ENCODE data around the gene GNE. TPM values are rescaled to one million over a fixed set of nuclear protein-coding genes. Genes with fewer than 3 reads are reported as not detected.
A peak's percentile ranks its signal among the peaks of the same experiment; 100 is the strongest.

GNE gene
- total and polyA plus RNA-seq, 4 experiments from 2014 or later: 2.7 to 18.1 (median 11.5) TPM

DNA sequence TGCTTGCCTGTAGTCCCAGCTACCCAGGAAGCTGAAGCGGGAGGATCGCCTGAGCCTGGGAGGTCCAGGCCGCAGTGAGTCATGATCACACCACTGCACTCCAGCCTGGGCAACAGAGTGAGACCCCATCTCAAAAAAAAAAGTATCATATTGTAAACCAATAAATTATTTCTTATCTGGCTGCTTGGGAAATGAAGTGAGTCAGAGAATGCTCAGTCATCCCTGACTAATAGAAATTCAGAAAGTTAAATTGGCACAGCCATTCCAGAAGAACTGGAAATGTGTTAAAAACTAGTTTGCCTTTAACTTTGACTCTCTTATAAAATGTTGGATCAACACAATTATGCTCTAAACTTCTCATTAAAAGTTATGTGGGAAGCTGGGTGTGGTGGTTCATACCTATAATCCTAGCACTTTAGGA is 9.8 kb upstream of the GNE start:
- Mint-ChIP-seq H3K4me1 (no peaks in the 10 kb centered on the region), H3K36me3 (peaks cover 0 to 1% of the 10 kb centered on the region in 2 donors), H3K4me3 (no peak overlapping the region), H3K27me3 (no peaks in the 10 kb centered on the region), H3K9me3 (no peaks in the 10 kb centered on the region), H3K27ac (no peak overlapping the region)
- no peaks in the 10 kb centered on the region for H3K27me3 ChIP-seq (ENCODE audit: insufficient read depth, low read length)
- no peak overlapping the region for H3K27ac ChIP-seq (ENCODE audit: low read depth, low read length)
- DNase-seq: no peak
- ChIA-PET CTCF (ENCODE audit: partially characterized antibody) (no interaction called here), POLR2A (ENCODE audit: partially characterized antibody) (interaction anchor here (2.0 kb wide), 1 partner anchor 9 kb away, joined by 6 read pairs; the partner anchor contains the start of gene GNE)
- intact Hi-C loops (cut with micrococcal nuclease): no loop called here
- H3K4me3 ChIP-seq (ENCODE audit: low read length in 2 of 2): no peak overlapping the region
- H3K9me3 ChIP-seq (ENCODE audit: control insufficient read depth in 1 of 2, low read length in 2 of 2): no peaks in the 10 kb centered on the region
- H3K36me3 ChIP-seq (ENCODE audit: insufficient read depth, low read length): no peaks in the 10 kb centered on the region
- H3K4me1 ChIP-seq (ENCODE audit: insufficient read depth, low read length): no peaks in the 10 kb centered on the region

DNA sequence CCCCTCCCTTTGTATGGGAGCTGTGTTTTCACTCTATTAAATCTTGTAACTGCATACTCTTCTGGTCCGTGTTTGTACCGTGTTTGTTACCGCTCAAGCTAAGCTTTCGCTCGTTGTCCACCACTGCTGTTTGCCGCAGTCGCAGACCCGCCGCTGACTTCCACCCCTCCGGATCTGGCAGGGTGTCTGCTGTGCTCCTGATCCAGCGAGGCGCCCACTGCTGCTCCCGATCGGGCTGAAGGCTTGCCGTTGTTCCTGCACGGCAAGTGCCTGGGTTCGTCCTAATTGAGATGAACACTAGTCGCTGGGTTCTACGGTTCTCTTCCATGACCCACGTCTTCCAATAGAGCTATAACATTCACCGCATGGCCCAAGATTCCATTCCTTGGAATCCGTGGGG is 6.6 kb upstream of the GNE start:
- intact Hi-C loops (cut with micrococcal nuclease): no loop called here

GRCh38 chr9:36263683-36264082 is 5.4 kb upstream of the GNE start:
- Histone ChIP-seq H3K27me3 (ENCODE audit: insufficient read depth, low read length) (no peaks in the 10 kb centered on the region), H3K4me1 (ENCODE audit: insufficient read depth, low read length) (peaks cover 6% of the 10 kb centered on the region), H3K36me3 (ENCODE audit: insufficient read depth, low read length) (no peaks in the 10 kb centered on the region), H3K27ac (ENCODE audit: low read depth, low read length) (no peak overlapping the region), H3K9me3 (ENCODE audit: control insufficient read depth in 1 of 2, low read length in 2 of 2) (no peaks in the 10 kb centered on the region), H3K4me3 (ENCODE audit: low read length in 2 of 2) (no peak overlapping the region)
- Mint-ChIP-seq H3K4me1 (peaks cover 0 to 5% (median 2%) of the 10 kb centered on the region in 4 donors), H3K4me3 (no peak overlapping the region), H3K27me3 (no peaks in the 10 kb centered on the region), H3K27ac (no peak overlapping the region), H3K9me3 (no peaks in the 10 kb centered on the region), H3K36me3 (peaks cover 0 to 2% of the 10 kb centered on the region in 2 donors)
- no peak for DNase-seq
- intact Hi-C loops (cut with micrococcal nuclease): no loop called here
- ChIA-PET POLR2A (ENCODE audit: partially characterized antibody) (no interaction called here), CTCF (ENCODE audit: partially characterized antibody) (no interaction called here)

More for the DNA sequence above, 6.6 kb upstream of the GNE start:
- no peak for DNase-seq
- Mint-ChIP-seq H3K4me3 (no peak overlapping the region), H3K27me3 (no peaks in the 10 kb centered on the region), H3K9me3 (no peaks in the 10 kb centered on the region), H3K36me3 (peaks cover 0 to 1% of the 10 kb centered on the region in 2 donors), H3K27ac (peak overlapping the region in 1 of 7 donors; percentile 42), H3K4me1 (no peaks in the 10 kb centered on the region)
- H3K9me3 ChIP-seq (ENCODE audit: control insufficient read depth in 1 of 2, low read length in 2 of 2): no peaks in the 10 kb centered on the region
- H3K27ac ChIP-seq (ENCODE audit: low read depth, low read length): no peak overlapping the region
- H3K4me3 ChIP-seq (ENCODE audit: low read length in 2 of 2): no peak overlapping the region
- no peaks in the 10 kb centered on the region for H3K27me3 ChIP-seq (ENCODE audit: insufficient read depth, low read length)
- H3K36me3 ChIP-seq (ENCODE audit: insufficient read depth, low read length): no peaks in the 10 kb centered on the region
- CTCF ChIA-PET (ENCODE audit: partially characterized antibody): interaction anchor here (1.2 to 1.3 kb wide), 2 partner anchors 16 to 64 kb away, joined by 3 read pairs; no protein-coding TSS in a partner anchor
- no peaks in the 10 kb centered on the region for H3K4me1 ChIP-seq (ENCODE audit: insufficient read depth, low read length)
- POLR2A ChIA-PET (ENCODE audit: partially characterized antibody): no interaction called here

GRCh38 chr9:36258996-36259533 is 817 bp upstream of the GNE start:
- CTCF ChIA-PET (ENCODE audit: partially characterized antibody): interaction anchor here (0.7 to 1.8 kb wide), 6 partner anchors 10 to 148 kb away, joined by 3 to 12 read pairs (median 4); partner anchors contain the start of gene CLTA

GRCh38 chr9:36251428-36251827 is 6.8 kb downstream of the GNE start:
- POLR2A ChIA-PET (ENCODE audit: partially characterized antibody): no interaction called here
- Histone ChIP-seq H3K27ac (ENCODE audit: low read depth, low read length) (no peak overlapping the region), H3K4me3 (ENCODE audit: low read length in 2 of 2) (no peak overlapping the region), H3K4me1 (ENCODE audit: insufficient read depth, low read length) (no peaks in the 10 kb centered on the region), H3K9me3 (ENCODE audit: control insufficient read depth in 1 of 2, low read length in 2 of 2) (no peaks in the 10 kb centered on the region), H3K36me3 (ENCODE audit: insufficient read depth, low read length) (peaks cover 8% of the 10 kb centered on the region), H3K27me3 (ENCODE audit: insufficient read depth, low read length) (no peaks in the 10 kb centered on the region)
- no peaks in the 10 kb centered on the region for H3K9me3 Mint-ChIP-seq
- H3K4me3 Mint-ChIP-seq: no peak overlapping the region
- H3K4me1 Mint-ChIP-seq: peaks cover 11 to 18% (median 14%) of the 10 kb centered on the region in 4 donors
- peaks cover 8 to 14% of the 10 kb centered on the region in 2 donors for H3K36me3 Mint-ChIP-seq
- CTCF ChIA-PET (ENCODE audit: partially characterized antibody): interaction anchor here (1.1 to 6.3 kb wide), 2 partner anchors 78 to 127 kb away, joined by 3 to 113 read pairs; no protein-coding TSS in a partner anchor
- intact Hi-C loops (cut with micrococcal nuclease): no loop called here
- no peaks in the 10 kb centered on the region for H3K27me3 Mint-ChIP-seq
- H3K27ac Mint-ChIP-seq: no peak overlapping the region
- DNase-seq: no peak

More at GRCh38 chr9:36258996-36259533, 817 bp upstream of the GNE start:
- POLR2A ChIA-PET (ENCODE audit: partially characterized antibody): interaction anchor here (0.6 to 3.1 kb wide), 11 partner anchors 9 to 820 kb away, joined by 3 to 21 read pairs (median 4); partner anchors contain the start of genes CLTA and RNF38
- Mint-ChIP-seq H3K27me3 (no peaks in the 10 kb centered on the region), H3K4me3 (peak overlapping the region; percentile 96 to 100 (median 97)), H3K36me3 (peaks cover 0 to 6% of the 10 kb centered on the region in 2 donors), H3K4me1 (peaks cover 7 to 19% (median 11%) of the 10 kb centered on the region in 4 donors), H3K27ac (peak overlapping the region in 6 of 7 donors; percentile 94 to 99 (median 98)), H3K9me3 (no peaks in the 10 kb centered on the region)
- H3K4me3 ChIP-seq (ENCODE audit: low read length in 2 of 2): peak overlapping the region; percentile 62 to 83
- no peaks in the 10 kb centered on the region for H3K9me3 ChIP-seq (ENCODE audit: control insufficient read depth in 1 of 2, low read length in 2 of 2)
- no peaks in the 10 kb centered on the region for H3K27me3 ChIP-seq (ENCODE audit: insufficient read depth, low read length)
- intact Hi-C loops (cut with micrococcal nuclease): loop anchor here (1.0 to 5.0 kb wide), 3 partner anchors 69 to 157 kb away; partner anchors contain the start of genes CLTA and RNF38
- no peaks in the 10 kb centered on the region for H3K36me3 ChIP-seq (ENCODE audit: insufficient read depth, low read length)
- peaks cover 16% of the 10 kb centered on the region for H3K4me1 ChIP-seq (ENCODE audit: insufficient read depth, low read length)
- H3K27ac ChIP-seq (ENCODE audit: low read depth, low read length): peak overlapping the region; percentile 85
- DNase-seq: no peak

DNA sequence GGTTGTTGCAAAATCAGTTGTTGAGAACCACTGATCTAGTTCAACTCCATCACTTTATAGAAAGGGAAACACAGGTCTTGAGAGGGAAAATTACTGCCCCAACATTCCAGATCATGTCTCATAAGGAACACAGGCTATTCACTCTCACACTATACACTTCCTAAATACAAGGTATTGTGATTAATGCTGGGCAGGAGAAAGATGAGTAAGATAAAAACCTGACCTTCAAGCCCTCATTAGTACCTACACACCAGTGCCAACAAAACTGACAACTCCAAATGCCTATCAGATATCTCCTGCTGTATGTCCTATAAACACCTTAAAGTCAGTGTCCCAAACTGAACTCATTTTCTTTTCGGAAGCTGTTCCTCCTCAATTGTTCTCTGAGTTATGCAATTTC is 8.2 kb downstream of the GNE start:
- Mint-ChIP-seq H3K27ac (peak overlapping the region in 1 of 7 donors; percentile 69), H3K9me3 (no peaks in the 10 kb centered on the region), H3K4me1 (peaks cover 9 to 20% (median 14%) of the 10 kb centered on the region in 4 donors), H3K36me3 (peaks cover 14 to 21% of the 10 kb centered on the region in 2 donors), H3K27me3 (no peaks in the 10 kb centered on the region), H3K4me3 (no peak overlapping the region)
- Histone ChIP-seq H3K27ac (ENCODE audit: low read depth, low read length) (no peak overlapping the region), H3K4me1 (ENCODE audit: insufficient read depth, low read length) (no peaks in the 10 kb centered on the region), H3K4me3 (ENCODE audit: low read length in 2 of 2) (no peak overlapping the region), H3K36me3 (ENCODE audit: insufficient read depth, low read length) (peaks cover 15% of the 10 kb centered on the region), H3K27me3 (ENCODE audit: insufficient read depth, low read length) (no peaks in the 10 kb centered on the region), H3K9me3 (ENCODE audit: control insufficient read depth in 1 of 2, low read length in 2 of 2) (no peaks in the 10 kb centered on the region)
- DNase-seq: no peak
- POLR2A ChIA-PET (ENCODE audit: partially characterized antibody): interaction anchor here (0.6 to 2.6 kb wide), 2 partner anchors 8 to 99 kb away, joined by 4 to 8 read pairs; partner anchors contain the start of gene GNE
- intact Hi-C loops (cut with micrococcal nuclease): no loop called here
- CTCF ChIA-PET (ENCODE audit: partially characterized antibody): interaction anchor here (3.0 to 6.3 kb wide), 2 partner anchors 9 to 79 kb away, joined by 12 to 113 read pairs; partner anchors contain the start of gene GNE

DNA sequence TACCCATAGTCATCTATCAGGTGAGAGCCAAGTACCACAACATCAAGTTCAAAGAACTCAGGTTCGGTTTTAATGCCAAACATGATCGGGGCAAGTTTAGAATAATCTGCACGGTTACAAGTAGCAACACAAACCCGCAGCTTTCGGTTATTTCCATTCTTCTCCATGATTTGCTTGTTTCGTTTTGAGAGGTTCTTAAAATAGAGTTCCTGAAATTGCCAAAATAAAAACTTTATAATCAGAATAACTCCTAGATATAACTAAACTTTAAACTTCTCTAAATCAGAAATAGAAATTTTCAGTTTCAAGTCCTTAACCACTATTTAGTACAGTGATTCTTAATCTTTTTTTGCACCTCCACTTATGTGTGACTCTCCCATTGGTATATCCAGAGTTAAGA is 9.1 kb downstream of the GNE start:
- Histone ChIP-seq H3K27me3 (ENCODE audit: insufficient read depth, low read length) (no peaks in the 10 kb centered on the region), H3K9me3 (ENCODE audit: control insufficient read depth in 1 of 2, low read length in 2 of 2) (no peaks in the 10 kb centered on the region), H3K4me3 (ENCODE audit: low read length in 2 of 2) (no peak overlapping the region), H3K36me3 (ENCODE audit: insufficient read depth, low read length) (peaks cover 15% of the 10 kb centered on the region), H3K4me1 (ENCODE audit: insufficient read depth, low read length) (no peaks in the 10 kb centered on the region), H3K27ac (ENCODE audit: low read depth, low read length) (no peak overlapping the region)
- no peaks in the 10 kb centered on the region for H3K9me3 Mint-ChIP-seq
- no peak for DNase-seq
- peaks cover 14 to 23% of the 10 kb centered on the region in 2 donors for H3K36me3 Mint-ChIP-seq
- ChIA-PET POLR2A (ENCODE audit: partially characterized antibody) (interaction anchor here (1.1 to 2.6 kb wide), 2 partner anchors 9 to 83 kb away, joined by 3 to 8 read pairs; partner anchors contain the start of gene GNE), CTCF (ENCODE audit: partially characterized antibody) (interaction anchor here (1.2 to 6.3 kb wide), 4 partner anchors 10 to 80 kb away, joined by 4 to 113 read pairs (median 8); partner anchors contain the start of gene GNE)
- no peak overlapping the region for H3K27ac Mint-ChIP-seq
- H3K27me3 Mint-ChIP-seq: no peaks in the 10 kb centered on the region
- no peak overlapping the region for H3K4me3 Mint-ChIP-seq
- intact Hi-C loops (cut with micrococcal nuclease): no loop called here
- peaks cover 9 to 20% (median 14%) of the 10 kb centered on the region in 4 donors for H3K4me1 Mint-ChIP-seq
